ENCODE measurements around the gene NTN5. TPM values are rescaled to one million over a fixed set of nuclear protein-coding genes. Genes with fewer than 3 reads are reported as not detected.

Gene NTN5
- under 0.01 and 0.29 TPM in 2 replicates for total RNA-seq

- Histone ChIP-seq H3K4me1 (ENCODE audit: insufficient read depth, low read length) (no peaks in the 10 kb centered on the region), H3K9me3 (ENCODE audit: low read depth, low read length) (no peaks in the 10 kb centered on the region), H3K4me3 (ENCODE audit: insufficient read depth, low read length) (no peak within 1 kb of the TSS), H3K36me3 (ENCODE audit: insufficient read depth, low read length) (no peaks in the 10 kb centered on the region), H2AFZ (ENCODE audit: low read length) (no peak within 1 kb of the TSS), H4K20me1 (ENCODE audit: insufficient read depth, low read length) (no peaks in the 10 kb centered on the region), H3K79me2 (ENCODE audit: insufficient read depth, low read length) (no peaks in the 10 kb centered on the region), H3K27me3 (ENCODE audit: insufficient read depth, low read length) (peaks cover 2% of the 10 kb centered on the region), H3K4me2 (ENCODE audit: insufficient read depth, low read length) (no peak within 1 kb of the TSS), H3K27ac (ENCODE audit: low read depth, low read length) (no peak within 1 kb of the TSS)
- TF ChIP-seq CTCF (IDR thresholded peaks at IDR 0.05; ENCODE audit: extremely low read depth, low read depth, low read length) = no peak
- peak; percentile 53 for DNase-seq (ENCODE audit: insufficient read length, low spot score, missing footprints)
Observed at GRCh38 chr19:48672994-48673393, at the start of gene NTN5. TSS of gene NTN5 (minus strand) at chr19:48673017. CDS start at chr19:48670986, 2,031 bp downstream.

GRCh38 chr19:48722196-48722708 lies 49.4 kb upstream of the NTN5 start:
- Histone ChIP-seq H3K9me3 (ENCODE audit: low read depth, low read length) (no peaks in the 10 kb centered on the region), H3K27me3 (ENCODE audit: insufficient read depth, low read length) (no peaks in the 10 kb centered on the region), H3K4me3 (ENCODE audit: insufficient read depth, low read length) (no peak overlapping the region), H3K27ac (ENCODE audit: low read depth, low read length) (no peak overlapping the region), H3K36me3 (ENCODE audit: insufficient read depth, low read length) (peaks cover 4% of the 10 kb centered on the region), H2AFZ (ENCODE audit: low read length) (no peak overlapping the region), H3K4me1 (ENCODE audit: insufficient read depth, low read length) (peaks cover 22% of the 10 kb centered on the region), H3K4me2 (ENCODE audit: insufficient read depth, low read length) (no peak overlapping the region), H4K20me1 (ENCODE audit: insufficient read depth, low read length) (no peaks in the 10 kb centered on the region), H3K79me2 (ENCODE audit: insufficient read depth, low read length) (no peaks in the 10 kb centered on the region)
- peak; percentile 31 for DNase-seq (ENCODE audit: insufficient read length, low spot score, missing footprints)
- TF ChIP-seq CTCF (IDR thresholded peaks at IDR 0.05; ENCODE audit: extremely low read depth, low read depth, low read length) = no peak

- TF ChIP-seq CTCF (IDR thresholded peaks at IDR 0.05; ENCODE audit: extremely low read depth, low read depth, low read length) = no peak
- peak overlapping the region; percentile 89 for H3K27ac ChIP-seq (ENCODE audit: low read depth, low read length)
- H3K36me3 ChIP-seq (ENCODE audit: insufficient read depth, low read length) = peaks cover 4% of the 10 kb centered on the region
- no peaks in the 10 kb centered on the region for H4K20me1 ChIP-seq (ENCODE audit: insufficient read depth, low read length)
- peak overlapping the region; percentile 79 for H3K4me2 ChIP-seq (ENCODE audit: insufficient read depth, low read length)
- H3K9me3 ChIP-seq (ENCODE audit: low read depth, low read length) = no peaks in the 10 kb centered on the region
- H3K4me1 ChIP-seq (ENCODE audit: insufficient read depth, low read length) = peaks cover 29% of the 10 kb centered on the region
- peak; percentile 100 for DNase-seq (ENCODE audit: insufficient read length, low spot score, missing footprints)
- peak overlapping the region; percentile 93 for H2AFZ ChIP-seq (ENCODE audit: low read length)
- peak overlapping the region; percentile 75 for H3K4me3 ChIP-seq (ENCODE audit: insufficient read depth, low read length)
- no peaks in the 10 kb centered on the region for H3K27me3 ChIP-seq (ENCODE audit: insufficient read depth, low read length)
- H3K79me2 ChIP-seq (ENCODE audit: insufficient read depth, low read length) = no peaks in the 10 kb centered on the region
Observed at GRCh38 chr19:48720613-48721296, 47.9 kb upstream of the NTN5 start.

GRCh38 chr19:48720251-48720612 lies 47.4 kb upstream of the NTN5 start:
- Histone ChIP-seq H2AFZ (ENCODE audit: low read length) (peak overlapping the region; percentile 93), H3K4me3 (ENCODE audit: insufficient read depth, low read length) (peak overlapping the region; percentile 75), H3K27me3 (ENCODE audit: insufficient read depth, low read length) (no peaks in the 10 kb centered on the region), H3K4me2 (ENCODE audit: insufficient read depth, low read length) (peak overlapping the region; percentile 79), H3K27ac (ENCODE audit: low read depth, low read length) (no peak overlapping the region), H3K4me1 (ENCODE audit: insufficient read depth, low read length) (peaks cover 31% of the 10 kb centered on the region), H4K20me1 (ENCODE audit: insufficient read depth, low read length) (no peaks in the 10 kb centered on the region), H3K9me3 (ENCODE audit: low read depth, low read length) (no peaks in the 10 kb centered on the region), H3K79me2 (ENCODE audit: insufficient read depth, low read length) (peaks cover 2% of the 10 kb centered on the region), H3K36me3 (ENCODE audit: insufficient read depth, low read length) (peaks cover 4% of the 10 kb centered on the region)
- DNase-seq (ENCODE audit: insufficient read length, low spot score, missing footprints) = no peak
- no peak for TF ChIP-seq CTCF (IDR thresholded peaks at IDR 0.05; ENCODE audit: extremely low read depth, low read depth, low read length)
